ENCODE data around the gene SYT11. TPM values are rescaled to one million over a fixed set of nuclear protein-coding genes. Genes with fewer than 3 reads are reported as not detected.

Gene SYT11
- total and polyA plus RNA-seq, 2 of the 8 experiments (the other 6 are each of a cell fraction or from before 2014, with no cell fraction given), result 7.2 to 9.6 TPM

GRCh38 chr1:155918660-155919059 is 59.3 kb downstream of the SYT11 start (continued):
- TF ChIP-seq CHD7 (IDR thresholded peaks at IDR 0.05; ENCODE audit: insufficient replicate concordance, low read length) (no peak), ASH2L (IDR thresholded peaks at IDR 0.05; ENCODE audit: low read length) (no peak), NRF1 (IDR thresholded peaks at IDR 0.05; ENCODE audit: low read depth, low read length) (no peak)
- TF ChIP-seq, protein P1, sequence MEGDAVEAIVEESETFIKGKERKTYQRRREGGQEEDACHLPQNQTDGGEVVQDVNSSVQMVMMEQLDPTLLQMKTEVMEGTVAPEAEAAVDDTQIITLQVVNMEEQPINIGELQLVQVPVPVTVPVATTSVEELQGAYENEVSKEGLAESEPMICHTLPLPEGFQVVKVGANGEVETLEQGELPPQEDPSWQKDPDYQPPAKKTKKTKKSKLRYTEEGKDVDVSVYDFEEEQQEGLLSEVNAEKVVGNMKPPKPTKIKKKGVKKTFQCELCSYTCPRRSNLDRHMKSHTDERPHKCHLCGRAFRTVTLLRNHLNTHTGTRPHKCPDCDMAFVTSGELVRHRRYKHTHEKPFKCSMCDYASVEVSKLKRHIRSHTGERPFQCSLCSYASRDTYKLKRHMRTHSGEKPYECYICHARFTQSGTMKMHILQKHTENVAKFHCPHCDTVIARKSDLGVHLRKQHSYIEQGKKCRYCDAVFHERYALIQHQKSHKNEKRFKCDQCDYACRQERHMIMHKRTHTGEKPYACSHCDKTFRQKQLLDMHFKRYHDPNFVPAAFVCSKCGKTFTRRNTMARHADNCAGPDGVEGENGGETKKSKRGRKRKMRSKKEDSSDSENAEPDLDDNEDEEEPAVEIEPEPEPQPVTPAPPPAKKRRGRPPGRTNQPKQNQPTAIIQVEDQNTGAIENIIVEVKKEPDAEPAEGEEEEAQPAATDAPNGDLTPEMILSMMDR (IDR thresholded peaks at IDR 0.05; ENCODE audit: control extremely low read depth in 1 of 3, insufficient read depth in 1 of 3, low read depth in 1 of 3, low read length in 3 of 3), result no peak
- TF ChIP-seq, protein P2, sequence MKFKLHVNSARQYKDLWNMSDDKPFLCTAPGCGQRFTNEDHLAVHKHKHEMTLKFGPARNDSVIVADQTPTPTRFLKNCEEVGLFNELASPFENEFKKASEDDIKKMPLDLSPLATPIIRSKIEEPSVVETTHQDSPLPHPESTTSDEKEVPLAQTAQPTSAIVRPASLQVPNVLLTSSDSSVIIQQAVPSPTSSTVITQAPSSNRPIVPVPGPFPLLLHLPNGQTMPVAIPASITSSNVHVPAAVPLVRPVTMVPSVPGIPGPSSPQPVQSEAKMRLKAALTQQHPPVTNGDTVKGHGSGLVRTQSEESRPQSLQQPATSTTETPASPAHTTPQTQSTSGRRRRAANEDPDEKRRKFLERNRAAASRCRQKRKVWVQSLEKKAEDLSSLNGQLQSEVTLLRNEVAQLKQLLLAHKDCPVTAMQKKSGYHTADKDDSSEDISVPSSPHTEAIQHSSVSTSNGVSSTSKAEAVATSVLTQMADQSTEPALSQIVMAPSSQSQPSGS (IDR thresholded peaks at IDR 0.05; ENCODE audit: low read length), result no peak
